SH-SY5Y (cell line): ENCODE measurements around the gene PRKCB.

Experiments
- GATA2 ChIP-seq: IDR thresholded peaks from 2 replicates; pipeline ENCODE4 v1.6.1; 2011; ENCODE audit warnings: mild to moderate bottlenecking, low read depth, low read length
- GATA3 ChIP-seq: IDR thresholded peaks from 2 replicates; pipeline ENCODE4 v1.6.1; 2011; ENCODE audit warnings: low read depth, mild to moderate bottlenecking, low read length, moderate library complexity

PRKCB gene

DNA sequence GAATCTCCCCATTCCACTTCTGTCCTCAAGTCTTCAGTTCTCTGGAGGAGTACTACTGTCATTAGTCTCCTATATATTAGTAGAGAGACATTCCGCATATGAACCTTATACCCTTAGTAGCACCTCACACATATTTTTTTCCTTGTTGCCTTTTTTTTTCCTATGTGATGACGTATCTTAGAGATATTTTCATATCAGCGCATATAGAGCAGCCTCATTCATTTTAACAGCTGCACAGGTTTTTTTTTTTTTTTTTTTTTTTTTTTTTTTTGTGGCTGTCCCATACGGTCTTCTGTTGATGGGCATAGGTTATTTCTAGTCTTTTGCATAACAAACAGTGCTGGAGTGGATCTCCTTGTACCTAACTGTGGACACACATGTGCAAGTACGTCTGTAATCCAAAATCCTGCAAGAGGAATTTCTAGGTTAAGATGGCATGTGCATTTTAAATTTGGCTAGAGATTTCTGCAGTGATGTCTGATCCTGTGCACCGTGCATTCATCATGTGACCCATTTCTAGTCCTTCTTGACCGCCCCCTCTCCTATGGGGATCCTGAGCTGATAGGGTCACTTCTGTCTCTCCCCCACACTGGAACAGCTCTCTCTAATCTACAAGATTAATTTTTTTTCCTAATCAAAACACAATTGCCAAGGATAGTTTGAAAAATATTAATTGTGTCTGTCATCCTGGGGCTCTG is 64.8 kb downstream of the PRKCB start:
- TF ChIP-seq GATA2, result no peak
- no peak for TF ChIP-seq GATA3

DNA sequence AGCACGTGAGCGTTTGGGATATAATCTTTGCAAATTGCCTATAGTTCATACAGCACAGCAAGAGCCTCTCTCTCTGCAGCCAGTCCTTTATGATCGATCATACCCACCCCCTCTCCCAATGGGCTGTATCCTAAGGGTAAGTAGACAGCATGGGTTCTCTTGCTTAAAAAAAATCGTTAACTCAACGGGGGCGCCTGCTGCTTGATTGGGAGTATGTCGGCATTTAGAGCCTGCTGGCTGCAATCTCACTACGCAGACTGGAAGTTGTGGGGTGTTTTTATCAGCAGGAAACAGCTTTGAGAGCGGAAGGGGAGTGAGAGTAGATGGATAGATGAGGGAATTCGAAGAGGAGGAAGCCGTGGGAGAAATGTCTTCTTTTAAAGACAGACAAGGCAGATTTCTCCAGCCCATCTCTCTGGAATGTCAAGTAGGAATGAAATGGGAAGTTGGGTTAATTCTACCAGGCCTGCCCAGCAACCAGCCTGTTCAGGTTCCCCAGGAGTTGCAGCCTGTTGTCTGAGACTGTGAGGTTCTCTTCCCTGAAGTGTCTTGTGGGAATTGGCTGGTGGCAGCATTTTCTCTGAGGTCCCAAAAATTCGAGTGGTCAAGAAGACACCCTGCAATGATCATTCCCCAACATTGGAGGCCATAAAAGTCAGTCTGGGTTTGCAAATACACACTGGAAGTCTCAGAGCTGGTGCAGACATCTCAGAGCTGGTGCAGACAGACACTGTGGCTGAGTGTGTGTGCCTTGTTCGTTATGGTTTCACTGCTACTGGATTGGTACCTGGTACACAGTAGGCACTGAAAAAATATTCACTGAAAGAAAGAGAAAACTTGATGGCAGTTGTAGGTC is 65.6 kb downstream of the PRKCB start:
- TF ChIP-seq GATA3 (no peak), GATA2 (no peak)

- TF ChIP-seq GATA2, result no peak
Observed at GRCh38 chr16:23902034-23902747, 66.4 kb downstream of the PRKCB start.

GRCh38 chr16:23902748-23903414 is 67.1 kb downstream of the PRKCB start:
- TF ChIP-seq GATA3 (no peak), GATA2 (no peak)

DNA sequence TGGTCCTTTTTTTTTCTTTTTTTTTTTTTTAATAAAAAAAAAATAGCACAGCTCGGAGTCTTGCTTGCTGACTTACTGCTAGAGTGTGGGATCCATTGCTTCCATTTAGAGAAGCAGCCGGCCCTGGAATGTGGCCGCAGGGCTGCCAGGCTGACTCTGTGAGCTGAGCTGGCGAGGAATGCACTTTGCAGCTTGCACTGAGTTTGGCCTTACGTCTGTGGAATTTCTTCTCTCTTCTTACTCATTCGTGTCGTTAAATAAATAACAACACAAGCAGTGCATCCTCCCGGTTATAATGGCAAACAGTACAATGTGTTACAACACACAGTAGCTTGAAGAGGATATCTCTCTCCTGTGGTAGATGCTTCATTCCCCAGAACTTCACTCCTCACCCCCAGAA is 69.2 kb downstream of the PRKCB start:
- no peak for TF ChIP-seq GATA3

- TF ChIP-seq GATA2 (no peak), GATA3 (no peak)
Observed at GRCh38 chr16:23907457-23907902, 71.7 kb downstream of the PRKCB start.

- TF ChIP-seq GATA3 (no peak), GATA2 (no peak)
Observed at GRCh38 chr16:23907903-23908302, 72.1 kb downstream of the PRKCB start.

DNA sequence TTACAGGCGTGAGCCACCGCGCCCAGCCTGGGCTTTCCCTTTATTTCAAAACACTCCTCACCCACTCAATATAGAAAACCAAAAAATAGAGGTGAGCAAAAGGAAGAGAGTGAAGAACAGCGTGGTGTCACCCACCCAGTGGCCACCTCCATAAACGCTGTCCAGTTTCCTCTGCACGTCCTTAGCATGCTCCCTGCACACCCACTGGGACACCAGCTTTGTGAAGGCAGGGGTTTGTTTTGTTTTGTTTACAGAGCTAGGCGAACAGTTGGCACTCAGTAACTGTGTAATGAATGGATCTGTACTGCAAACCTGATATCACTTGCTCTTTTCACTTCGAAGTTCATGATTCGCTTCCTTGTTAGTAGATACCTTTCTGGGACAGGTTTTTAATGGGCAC is 73.0 kb downstream of the PRKCB start:
- no peak for TF ChIP-seq GATA3
- no peak for TF ChIP-seq GATA2

GRCh38 chr16:23909792-23910418 is 74.1 kb downstream of the PRKCB start:
- TF ChIP-seq GATA2 (no peak), GATA3 (no peak)

- no peak for TF ChIP-seq GATA2
- no peak for TF ChIP-seq GATA3
Observed at GRCh38 chr16:23914946-23915530, 79.3 kb downstream of the PRKCB start.

GRCh38 chr16:23917621-23918020 is 81.8 kb downstream of the PRKCB start:
- TF ChIP-seq GATA3, result no peak
- no peak for TF ChIP-seq GATA2

- TF ChIP-seq GATA3 (no peak), GATA2 (no peak)
Observed at GRCh38 chr16:23920446-23920845, 84.7 kb downstream of the PRKCB start.

DNA sequence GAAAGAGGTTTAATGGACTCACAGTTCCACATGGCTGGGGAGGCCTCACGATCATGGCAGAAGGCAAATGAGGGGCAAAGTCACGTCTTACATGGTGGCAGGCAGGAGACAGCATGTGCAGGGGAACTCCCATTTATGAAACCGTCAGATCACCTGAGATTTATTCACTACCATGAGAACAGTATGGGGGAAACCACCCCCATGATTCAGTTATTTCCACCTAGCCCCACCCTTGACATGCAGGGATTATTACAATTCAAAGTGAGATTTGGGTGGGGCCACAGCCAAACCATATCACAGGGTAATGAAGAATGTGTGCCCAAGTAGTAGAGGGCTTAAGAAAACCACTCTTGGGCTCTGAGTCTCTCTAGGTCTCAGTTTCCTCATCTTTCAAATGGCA is 85.1 kb downstream of the PRKCB start:
- TF ChIP-seq GATA3 (no peak), GATA2 (no peak)

DNA sequence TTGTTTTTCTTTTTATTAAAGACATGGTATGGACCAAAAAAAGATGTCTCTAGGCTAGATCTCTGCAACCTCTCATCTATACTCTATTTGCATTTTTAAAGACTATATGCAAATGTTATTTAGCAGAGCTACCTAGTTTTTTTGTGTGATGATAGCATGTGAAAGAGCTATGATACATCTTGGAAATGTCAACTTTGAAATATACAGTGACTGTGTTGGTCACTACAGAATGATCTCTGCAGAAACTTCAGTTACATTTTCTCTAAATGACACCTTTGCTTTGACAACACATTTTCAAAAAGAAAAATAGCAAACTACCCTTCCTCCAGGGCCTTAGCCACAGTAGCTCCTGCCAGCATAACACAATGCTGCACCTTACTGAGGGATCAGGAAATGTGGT is 86.6 kb downstream of the PRKCB start:
- TF ChIP-seq GATA3, result no peak
- no peak for TF ChIP-seq GATA2
